Measurements from ENCODE around the gene DNAI4.
A peak's percentile ranks its signal among the peaks of the same experiment; 100 is the strongest.
"Not testable (repeated sequence)": the region's sequence is repeated elsewhere in the genome, so short reads cannot be mapped to it uniquely, and the experiment has no call there.

Gene DNAI4

GRCh38 chr1:66929999-66930822 is 5.6 kb upstream of the DNAI4 start:
- DNase-seq (ENCODE audit: low read depth): peak; percentile 78
- H3K4me3 ChIP-seq (ENCODE audit: low read depth, low read length): peak overlapping the region; percentile 86

- no peak for DNase-seq (ENCODE audit: low read depth)
- H3K4me3 ChIP-seq (ENCODE audit: low read depth, low read length): peak overlapping the region; percentile 86
These were observed 5.0 kb upstream of the DNAI4 start for GRCh38 chr1:66929691-66929998.

- no peak for DNase-seq (ENCODE audit: low read depth)
- H3K4me3 ChIP-seq (ENCODE audit: low read depth, low read length): peak overlapping the region; percentile 86
These were observed 4.6 kb upstream of the DNAI4 start for GRCh38 chr1:66929146-66929688.

- H3K4me3 ChIP-seq (ENCODE audit: low read depth, low read length): no peak overlapping the region
These were observed 2.9 kb upstream of the DNAI4 start for GRCh38 chr1:66927528-66927927.

DNA sequence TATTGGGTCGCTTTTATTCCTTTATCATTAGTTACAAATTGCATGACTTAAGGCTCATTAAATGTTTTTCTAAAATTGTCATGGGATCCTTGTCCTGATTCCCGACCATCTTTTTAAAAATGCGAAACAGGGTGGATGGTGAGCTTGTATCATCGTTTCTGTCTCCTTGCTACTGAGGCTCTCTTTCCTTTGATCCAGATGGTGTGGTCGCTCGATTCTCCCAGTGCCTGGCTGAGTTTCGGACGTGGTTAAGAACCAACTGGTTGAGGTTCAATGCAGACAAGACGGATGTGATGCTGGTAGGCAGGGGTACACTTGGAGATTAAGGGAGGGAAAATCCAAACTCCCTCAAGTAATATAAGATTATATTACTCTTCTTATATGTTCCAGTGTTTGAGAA is 1.3 kb upstream of the DNAI4 start:
- no peak for DNase-seq (ENCODE audit: low read depth)
- peak overlapping the region; percentile 96 for H3K4me3 ChIP-seq (ENCODE audit: low read depth, low read length)

More at GRCh38 chr1:66927528-66927927, 2.9 kb upstream of the DNAI4 start:
- no peak for DNase-seq (ENCODE audit: low read depth)

- peak overlapping the region; percentile 96 for H3K4me3 ChIP-seq (ENCODE audit: low read depth, low read length)
- no peak for DNase-seq (ENCODE audit: low read depth)
These were observed 878 bp upstream of the DNAI4 start for GRCh38 chr1:66925558-66925910.

DNA sequence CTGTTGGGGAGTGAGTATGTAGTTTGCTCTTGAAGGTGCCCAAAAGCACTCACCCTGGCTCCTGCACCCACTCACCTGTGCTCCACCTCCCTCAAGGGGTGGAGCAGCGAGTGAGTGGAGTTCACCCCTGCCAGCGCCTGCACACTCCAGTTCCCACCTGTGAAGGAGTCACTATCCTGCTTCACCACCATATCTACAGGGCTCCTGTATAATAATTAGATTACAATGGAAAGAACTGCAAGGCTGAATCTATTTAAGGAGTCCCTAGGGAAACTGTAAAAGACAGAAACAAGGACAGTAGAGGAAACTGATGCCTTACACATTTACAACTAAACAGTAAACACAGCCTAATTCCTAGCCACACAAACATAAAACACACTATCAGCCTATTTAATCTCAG is 4.1 kb downstream of the DNAI4 start:
- no peak for DNase-seq (ENCODE audit: low read depth)
- no peak overlapping the region for H3K4me3 ChIP-seq (ENCODE audit: low read depth, low read length)

- H3K4me3 ChIP-seq (ENCODE audit: low read depth, low read length): no peak overlapping the region
- DNase-seq (ENCODE audit: low read depth): no peak
These were observed 4.8 kb downstream of the DNAI4 start for GRCh38 chr1:66919828-66920227.

GRCh38 chr1:66919063-66919462 is 5.6 kb downstream of the DNAI4 start:
- no peak overlapping the region for H3K4me3 ChIP-seq (ENCODE audit: low read depth, low read length)

GRCh38 chr1:66917476-66917875 is 7.2 kb downstream of the DNAI4 start:
- no peak for DNase-seq (ENCODE audit: low read depth)
- H3K4me3 ChIP-seq (ENCODE audit: low read depth, low read length): no peak overlapping the region

More at GRCh38 chr1:66919063-66919462, 5.6 kb downstream of the DNAI4 start:
- no peak for DNase-seq (ENCODE audit: low read depth)

- no peak overlapping the region for H3K4me3 ChIP-seq (ENCODE audit: low read depth, low read length)
- DNase-seq (ENCODE audit: low read depth): no peak
These were observed 8.3 kb downstream of the DNAI4 start for GRCh38 chr1:66916320-66916719.

DNA sequence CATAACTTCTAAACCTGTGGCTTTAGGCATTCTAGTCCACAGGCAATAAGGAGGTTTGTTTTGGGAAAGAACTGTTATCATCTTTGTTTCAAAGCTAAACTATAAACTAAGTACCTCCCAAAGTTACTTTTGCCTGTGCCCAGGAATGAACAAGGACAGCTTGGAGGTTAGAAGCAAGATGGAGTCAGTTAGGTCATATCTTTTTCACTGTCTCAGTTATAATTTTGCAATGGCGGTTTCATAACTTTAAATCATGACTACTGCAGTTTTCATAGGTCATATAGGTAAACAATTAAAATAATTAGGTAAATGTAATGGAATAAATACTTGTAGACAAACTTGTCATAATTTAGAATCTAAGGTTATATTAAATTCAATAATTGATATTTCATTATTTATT is 9.5 kb downstream of the DNAI4 start:
- H3K4me3 ChIP-seq (ENCODE audit: low read depth, low read length); DNase-seq (ENCODE audit: low read depth): not testable (repeated sequence)

DNA sequence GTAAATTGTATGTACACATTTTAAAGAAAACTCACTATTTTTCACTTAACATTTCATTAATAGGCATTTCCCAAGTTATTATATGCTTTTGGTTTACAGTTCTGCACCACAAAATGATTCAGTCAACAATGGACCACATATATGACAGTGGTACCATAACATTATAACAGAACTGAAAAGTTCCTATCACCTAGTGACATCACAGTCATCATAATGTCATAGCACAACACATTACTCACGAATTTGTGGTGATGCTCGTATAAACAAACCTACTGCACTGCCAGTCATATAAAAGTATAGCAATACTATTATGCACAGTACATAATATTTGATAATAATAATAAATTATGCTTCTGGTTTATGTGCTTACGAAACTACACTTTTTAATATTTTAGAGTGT is 30.9 kb downstream of the DNAI4 start:
- no peak for DNase-seq (ENCODE audit: low read depth)
- no peak overlapping the region for H3K4me3 ChIP-seq (ENCODE audit: low read depth, low read length)

- no peak overlapping the region for H3K4me3 ChIP-seq (ENCODE audit: low read depth, low read length)
- no peak for DNase-seq (ENCODE audit: low read depth)
These were observed 34.0 kb downstream of the DNAI4 start for GRCh38 chr1:66890621-66891020.

- no peak overlapping the region for H3K4me3 ChIP-seq (ENCODE audit: low read depth, low read length)
These were observed 35.6 kb downstream of the DNAI4 start for GRCh38 chr1:66889030-66889429.

GRCh38 chr1:66876664-66877063 is 48.0 kb downstream of the DNAI4 start:
- no peak for DNase-seq (ENCODE audit: low read depth)
- H3K4me3 ChIP-seq (ENCODE audit: low read depth, low read length): no peak overlapping the region

More at GRCh38 chr1:66889030-66889429, 35.6 kb downstream of the DNAI4 start:
- no peak for DNase-seq (ENCODE audit: low read depth)

DNA sequence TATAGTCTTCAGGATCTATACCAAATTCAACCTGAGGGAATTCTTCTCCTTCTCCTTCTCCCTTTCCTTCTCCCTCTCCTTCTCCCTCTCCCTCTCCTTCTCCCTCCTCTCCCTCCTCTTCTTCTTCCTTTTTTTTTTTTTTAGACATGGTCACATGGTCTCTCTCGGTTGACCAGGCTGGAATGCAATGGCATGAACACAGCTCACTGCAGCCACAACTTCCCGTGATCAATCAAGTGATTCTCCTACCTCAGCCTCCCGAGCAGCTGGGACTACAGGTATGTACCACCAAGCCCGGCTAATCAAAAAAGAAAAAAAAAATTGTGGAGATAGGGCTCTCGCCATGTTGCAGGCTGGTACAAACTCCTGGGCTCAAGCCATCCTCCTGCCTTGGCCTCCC is 51.5 kb downstream of the DNAI4 start:
- no peak for DNase-seq (ENCODE audit: low read depth)
- H3K4me3 ChIP-seq (ENCODE audit: low read depth, low read length): no peak overlapping the region

DNA sequence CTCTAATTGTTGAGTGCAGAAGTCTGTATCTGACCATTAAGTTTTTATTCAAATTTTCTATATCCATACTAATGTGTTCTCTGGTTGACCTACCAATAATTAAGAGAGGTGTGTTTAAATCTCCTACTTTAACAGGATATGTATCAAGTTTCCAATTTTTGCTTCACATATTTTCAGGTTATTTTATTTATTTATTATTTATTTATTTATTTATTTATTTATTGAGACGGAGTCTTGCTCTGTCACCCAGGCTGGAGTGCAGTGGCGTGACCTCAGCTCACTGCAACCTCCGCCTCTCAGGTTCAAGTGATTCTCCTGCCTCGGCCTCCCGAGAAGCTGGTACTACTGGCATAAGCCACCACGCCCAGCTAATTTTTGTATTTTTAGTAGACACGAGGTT is 52.6 kb downstream of the DNAI4 start:
- H3K4me3 ChIP-seq (ENCODE audit: low read depth, low read length); DNase-seq (ENCODE audit: low read depth): not testable (repeated sequence)

GRCh38 chr1:66867501-66867900 is 57.2 kb downstream of the DNAI4 start:
- DNase-seq (ENCODE audit: low read depth): no peak
- no peak overlapping the region for H3K4me3 ChIP-seq (ENCODE audit: low read depth, low read length)

DNA sequence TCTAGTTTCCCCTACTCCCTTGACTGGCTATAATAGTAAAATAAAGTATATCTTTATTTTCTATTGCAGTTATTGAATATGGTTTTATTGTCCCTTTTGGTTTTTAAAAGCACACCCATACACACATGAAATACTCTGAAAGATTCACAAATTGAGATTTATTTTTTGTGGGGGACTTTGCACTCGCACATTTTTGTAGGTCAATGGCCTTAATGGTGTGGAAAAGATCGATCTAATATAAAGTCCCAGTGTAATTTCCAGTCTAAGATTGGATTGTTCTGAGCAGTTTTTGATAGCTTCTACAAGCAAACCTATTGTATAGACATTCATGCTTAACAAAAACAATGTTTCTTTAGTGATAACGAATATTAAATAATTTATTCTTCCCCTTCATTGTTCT is 64.1 kb downstream of the DNAI4 start:
- no peak overlapping the region for H3K4me3 ChIP-seq (ENCODE audit: low read depth, low read length)
- no peak for DNase-seq (ENCODE audit: low read depth)

DNA sequence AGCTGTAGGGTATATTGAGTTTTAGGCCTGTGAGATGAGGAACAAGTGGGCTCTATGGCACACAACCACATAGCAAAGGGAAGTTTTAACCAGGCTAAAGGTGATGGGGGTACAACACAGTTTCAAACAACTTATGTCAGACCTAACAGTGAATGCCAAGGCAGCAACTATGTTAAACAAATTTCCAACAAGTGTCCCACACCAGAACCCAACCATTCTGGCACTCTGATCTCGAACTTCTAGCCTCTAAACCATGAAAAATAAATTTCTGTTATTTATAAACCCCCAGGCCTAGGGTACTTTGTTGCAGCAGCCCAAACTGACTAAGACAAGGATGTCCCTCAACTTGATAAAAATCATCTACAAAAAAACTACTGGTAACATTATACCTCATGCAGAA is 71.3 kb downstream of the DNAI4 start:
- DNase-seq (ENCODE audit: low read depth): no peak
- no peak overlapping the region for H3K4me3 ChIP-seq (ENCODE audit: low read depth, low read length)

Data from skeletal muscle cell (primary cell).